Measurements from ENCODE around the gene FAM25A. TPM values are rescaled to one million over a fixed set of nuclear protein-coding genes. Genes with fewer than 3 reads are reported as not detected.

FAM25A gene
- total RNA-seq, 5 donors from 2014 or later (not counting 1 experiment from before 2014, with no cell fraction given), result not detected

GRCh38 chr10:87054373-87055295 is 34.5 kb downstream of the FAM25A start:
- H3K4me1 Mint-ChIP-seq, result no peaks in the 10 kb centered on the region
- no peak overlapping the region for H3K4me3 Mint-ChIP-seq
- no peak overlapping the region for H3K27ac Mint-ChIP-seq
- Histone ChIP-seq H3K9me3 (no peaks in the 10 kb centered on the region), H3K27me3 (replicated peaks in 1 of 2; ENCODE audit: control insufficient read depth in 2 of 2, extremely low read depth in 1 of 2, insufficient read depth in 2 of 2, low read length in 1 of 2) (no peaks in the 10 kb centered on the region), H3K4me1 (ENCODE audit: control insufficient read depth in 1 of 2, extremely low read depth in 1 of 2, insufficient read depth in 2 of 2, low read length in 2 of 2) (no peaks in the 10 kb centered on the region), H3K4me3 (ENCODE audit: control insufficient read depth in 1 of 2, extremely low read depth in 1 of 2, low read length in 1 of 2) (no peak overlapping the region), H3K36me3 (ENCODE audit: control insufficient read depth in 2 of 2, extremely low read depth in 1 of 2, insufficient read depth in 1 of 2, low read length in 1 of 2) (peaks cover 4 to 79% of the 10 kb centered on the region in 2 donors), H3K27ac (ENCODE audit: low read length) (no peak overlapping the region)
- no peaks in the 10 kb centered on the region for H3K27me3 Mint-ChIP-seq
- H3K36me3 Mint-ChIP-seq, result peaks cover 40% of the 10 kb centered on the region
- ATAC-seq (replicated peaks in 1 of 4), result no peak
- H3K9me3 Mint-ChIP-seq, result no peaks in the 10 kb centered on the region
- DNase-seq, result no peak
- CTCF ChIA-PET, result interaction anchor here in 1 of 2 donors (0.6 kb wide), 1 partner anchor 94 kb away, joined by 15 read pairs; no protein-coding TSS in a partner anchor
- POLR2A ChIA-PET, result no interaction called here
- WGBS (ENCODE audit: insufficient coverage), result 57% methylated on average over 7 of the region's 7 CpGs

- Histone ChIP-seq H3K27me3 (replicated peaks in 1 of 2; ENCODE audit: control insufficient read depth in 2 of 2, extremely low read depth in 1 of 2, insufficient read depth in 2 of 2, low read length in 1 of 2) (no peaks in the 10 kb centered on the region), H3K36me3 (ENCODE audit: control insufficient read depth in 2 of 2, extremely low read depth in 1 of 2, insufficient read depth in 1 of 2, low read length in 1 of 2) (peaks cover 7 to 84% of the 10 kb centered on the region in 2 donors), H3K9me3 (no peaks in the 10 kb centered on the region), H3K27ac (ENCODE audit: low read length) (no peak overlapping the region), H3K4me3 (ENCODE audit: control insufficient read depth in 1 of 2, extremely low read depth in 1 of 2, low read length in 1 of 2) (no peak overlapping the region), H3K4me1 (ENCODE audit: control insufficient read depth in 1 of 2, extremely low read depth in 1 of 2, insufficient read depth in 2 of 2, low read length in 2 of 2) (no peaks in the 10 kb centered on the region)
- no peak overlapping the region for H3K4me3 Mint-ChIP-seq
- WGBS (ENCODE audit: insufficient coverage), result no CpG with 5 or more reads among the region's 1 CpG
- DNase-seq (no peak), ATAC-seq (replicated peaks in 1 of 4) (no peak)
- ChIA-PET POLR2A (no interaction called here), CTCF (no interaction called here)
- H3K9me3 Mint-ChIP-seq, result no peaks in the 10 kb centered on the region
- peaks cover 47% of the 10 kb centered on the region for H3K36me3 Mint-ChIP-seq
- no peaks in the 10 kb centered on the region for H3K4me1 Mint-ChIP-seq
- no peak overlapping the region for H3K27ac Mint-ChIP-seq
- no peaks in the 10 kb centered on the region for H3K27me3 Mint-ChIP-seq
Measured at GRCh38 chr10:87058171-87058570, 38.1 kb downstream of the FAM25A start.

- Histone ChIP-seq H3K4me3 (ENCODE audit: control insufficient read depth in 1 of 2, extremely low read depth in 1 of 2, low read length in 1 of 2) (no peak overlapping the region), H3K27ac (ENCODE audit: low read length) (no peak overlapping the region), H3K9me3 (no peaks in the 10 kb centered on the region), H3K27me3 (replicated peaks in 1 of 2; ENCODE audit: control insufficient read depth in 2 of 2, extremely low read depth in 1 of 2, insufficient read depth in 2 of 2, low read length in 1 of 2) (no peaks in the 10 kb centered on the region), H3K4me1 (ENCODE audit: control insufficient read depth in 1 of 2, extremely low read depth in 1 of 2, insufficient read depth in 2 of 2, low read length in 2 of 2) (no peaks in the 10 kb centered on the region), H3K36me3 (ENCODE audit: control insufficient read depth in 2 of 2, extremely low read depth in 1 of 2, insufficient read depth in 1 of 2, low read length in 1 of 2) (peaks cover 6 to 82% of the 10 kb centered on the region in 2 donors)
- Mint-ChIP-seq H3K4me1 (no peaks in the 10 kb centered on the region), H3K4me3 (no peak overlapping the region), H3K9me3 (no peaks in the 10 kb centered on the region), H3K27ac (no peak overlapping the region), H3K36me3 (peaks cover 53% of the 10 kb centered on the region), H3K27me3 (no peaks in the 10 kb centered on the region)
- CTCF ChIA-PET, result no interaction called here
- no CpG with 5 or more reads among the region's 1 CpG for WGBS (ENCODE audit: insufficient coverage)
- no peak for ATAC-seq (replicated peaks in 1 of 4)
- no peak for DNase-seq
- POLR2A ChIA-PET, result interaction anchor here in 1 of 2 donors (0.5 kb wide), 1 partner anchor 29 kb away, joined by 3 read pairs; no protein-coding TSS in a partner anchor
Measured at GRCh38 chr10:87059401-87059800, 39.3 kb downstream of the FAM25A start.

- Mint-ChIP-seq H3K4me3 (no peak overlapping the region), H3K4me1 (no peaks in the 10 kb centered on the region), H3K27ac (no peak overlapping the region), H3K9me3 (no peaks in the 10 kb centered on the region), H3K36me3 (peaks cover 53% of the 10 kb centered on the region), H3K27me3 (no peaks in the 10 kb centered on the region)
- DNase-seq, result no peak
- POLR2A ChIA-PET, result no interaction called here
- CTCF ChIA-PET, result interaction anchor here in 1 of 2 donors (0.7 kb wide), 1 partner anchor 1326 kb away, joined by 4 read pairs; no protein-coding TSS in a partner anchor
- peaks cover 5 to 78% of the 10 kb centered on the region in 2 donors for H3K36me3 ChIP-seq (ENCODE audit: control insufficient read depth in 2 of 2, extremely low read depth in 1 of 2, insufficient read depth in 1 of 2, low read length in 1 of 2)
- no peaks in the 10 kb centered on the region for H3K4me1 ChIP-seq (ENCODE audit: control insufficient read depth in 1 of 2, extremely low read depth in 1 of 2, insufficient read depth in 2 of 2, low read length in 2 of 2)
- H3K4me3 ChIP-seq (ENCODE audit: control insufficient read depth in 1 of 2, extremely low read depth in 1 of 2, low read length in 1 of 2), result no peak overlapping the region
- H3K27ac ChIP-seq (ENCODE audit: low read length), result no peak overlapping the region
- ATAC-seq (replicated peaks in 1 of 4), result no peak
- H3K27me3 ChIP-seq (replicated peaks in 1 of 2; ENCODE audit: control insufficient read depth in 2 of 2, extremely low read depth in 1 of 2, insufficient read depth in 2 of 2, low read length in 1 of 2), result no peaks in the 10 kb centered on the region
- WGBS (ENCODE audit: insufficient coverage), result 92% methylated on average over 2 of the region's 6 CpGs
- no peaks in the 10 kb centered on the region for H3K9me3 ChIP-seq
Measured at GRCh38 chr10:87060280-87060928, 40.3 kb downstream of the FAM25A start.

- no peak overlapping the region for H3K27ac Mint-ChIP-seq
- Histone ChIP-seq H3K4me3 (ENCODE audit: control insufficient read depth in 1 of 2, extremely low read depth in 1 of 2, low read length in 1 of 2) (no peak overlapping the region), H3K9me3 (no peaks in the 10 kb centered on the region), H3K36me3 (ENCODE audit: control insufficient read depth in 2 of 2, extremely low read depth in 1 of 2, insufficient read depth in 1 of 2, low read length in 1 of 2) (peaks cover 5 to 70% of the 10 kb centered on the region in 2 donors), H3K27ac (ENCODE audit: low read length) (no peak overlapping the region), H3K27me3 (replicated peaks in 1 of 2; ENCODE audit: control insufficient read depth in 2 of 2, extremely low read depth in 1 of 2, insufficient read depth in 2 of 2, low read length in 1 of 2) (no peaks in the 10 kb centered on the region), H3K4me1 (ENCODE audit: control insufficient read depth in 1 of 2, extremely low read depth in 1 of 2, insufficient read depth in 2 of 2, low read length in 2 of 2) (no peaks in the 10 kb centered on the region)
- DNase-seq, result no peak
- no peak for ATAC-seq (replicated peaks in 1 of 4)
- no CpG with 5 or more reads among the region's 5 CpGs for WGBS (ENCODE audit: insufficient coverage)
- H3K9me3 Mint-ChIP-seq, result no peaks in the 10 kb centered on the region
- no peak overlapping the region for H3K4me3 Mint-ChIP-seq
- POLR2A ChIA-PET, result interaction anchor here in 1 of 2 donors (0.7 kb wide), 1 partner anchor 12 kb away, joined by 9 read pairs; no protein-coding TSS in a partner anchor
- no peaks in the 10 kb centered on the region for H3K4me1 Mint-ChIP-seq
- CTCF ChIA-PET, result no interaction called here
- H3K27me3 Mint-ChIP-seq, result no peaks in the 10 kb centered on the region
- H3K36me3 Mint-ChIP-seq, result peaks cover 63% of the 10 kb centered on the region
Measured at GRCh38 chr10:87064651-87065050, 44.6 kb downstream of the FAM25A start.

- Histone ChIP-seq H3K4me3 (ENCODE audit: control insufficient read depth in 1 of 2, extremely low read depth in 1 of 2, low read length in 1 of 2) (no peak overlapping the region), H3K36me3 (ENCODE audit: control insufficient read depth in 2 of 2, extremely low read depth in 1 of 2, insufficient read depth in 1 of 2, low read length in 1 of 2) (peaks cover 7 to 64% of the 10 kb centered on the region in 2 donors), H3K27ac (ENCODE audit: low read length) (no peak overlapping the region), H3K27me3 (replicated peaks in 1 of 2; ENCODE audit: control insufficient read depth in 2 of 2, extremely low read depth in 1 of 2, insufficient read depth in 2 of 2, low read length in 1 of 2) (no peaks in the 10 kb centered on the region), H3K4me1 (ENCODE audit: control insufficient read depth in 1 of 2, extremely low read depth in 1 of 2, insufficient read depth in 2 of 2, low read length in 2 of 2) (no peaks in the 10 kb centered on the region), H3K9me3 (no peaks in the 10 kb centered on the region)
- Mint-ChIP-seq H3K4me3 (no peak overlapping the region), H3K27ac (peak overlapping the region; percentile 36 to 40), H3K27me3 (no peaks in the 10 kb centered on the region), H3K36me3 (peaks cover 54% of the 10 kb centered on the region), H3K4me1 (no peaks in the 10 kb centered on the region), H3K9me3 (no peaks in the 10 kb centered on the region)
- no peak for ATAC-seq (replicated peaks in 1 of 4)
- WGBS (ENCODE audit: insufficient coverage), result 93% methylated on average over 2 of the region's 2 CpGs
- ChIA-PET POLR2A (no interaction called here), CTCF (interaction anchor here in 1 of 2 donors (1.4 kb wide), 1 partner anchor 18 kb away, joined by 5 read pairs; no protein-coding TSS in a partner anchor)
- no peak for DNase-seq
Measured at GRCh38 chr10:87066178-87066577, 46.1 kb downstream of the FAM25A start.

All from T-cell (primary cell).